ENCODE results near the gene SLC38A7.

DNA sequence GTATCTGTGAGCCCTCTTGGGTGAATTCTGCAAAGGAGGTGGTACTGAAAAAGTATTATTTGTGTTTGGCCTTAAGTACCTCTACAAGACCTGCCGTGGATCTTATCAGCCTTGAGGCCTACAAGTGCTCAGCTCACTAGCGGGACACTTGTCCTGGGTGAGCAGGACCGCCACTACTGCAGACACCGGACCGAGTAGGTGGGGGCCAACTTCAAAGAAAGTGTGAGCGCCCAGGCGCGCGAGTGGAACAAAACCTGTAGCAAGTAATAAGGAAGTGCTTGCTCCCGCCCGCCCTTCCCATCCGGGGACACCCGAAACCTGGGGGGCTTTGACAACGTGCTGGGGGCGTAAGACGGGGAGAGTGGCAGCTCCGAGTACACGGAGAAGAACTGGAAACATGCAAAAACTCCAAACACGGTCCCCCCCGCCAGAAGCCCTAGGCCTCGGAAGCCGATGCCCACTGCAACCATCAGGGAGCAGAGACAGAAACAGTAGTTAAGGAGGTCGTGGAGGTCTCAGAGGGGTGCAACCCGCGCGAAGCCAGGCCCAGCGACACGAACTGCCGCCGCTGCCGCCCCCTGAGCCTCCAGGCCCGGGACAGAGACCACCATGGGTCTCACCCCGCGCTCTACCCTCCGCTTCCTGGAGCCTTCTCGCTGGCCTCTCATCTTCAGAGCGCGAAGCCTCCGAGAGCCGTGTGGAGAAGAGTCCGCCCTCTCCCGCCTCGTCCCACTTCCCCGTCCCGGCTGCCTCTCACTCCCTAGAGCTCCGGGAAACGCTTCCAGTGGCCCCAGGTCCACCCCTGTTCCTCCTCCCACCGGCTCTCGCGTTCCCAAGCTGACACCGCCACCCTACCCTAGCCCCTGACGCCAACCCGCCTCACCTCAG is 55.5 kb downstream of the SLC38A7 start:
- TF ChIP-seq CTCF (conservative IDR thresholded peaks at IDR 0.05; ENCODE audit: low read depth, low read length): no peak
- no peak for TF ChIP-seq EZH2 (IDR thresholded peaks at IDR 0.05; ENCODE audit: borderline replicate concordance, low read depth, low read length, poor library complexity, severe bottlenecking)
